ENCODE measurements around the gene RNF19B. TPM values are rescaled to one million over a fixed set of nuclear protein-coding genes. Genes with fewer than 3 reads are reported as not detected.

The RNF19B gene
- total RNA-seq, 1 donor from 2014 or later: 34.3 TPM

- no peak overlapping the region for H3K4me3 ChIP-seq
- DNase-seq (no peak), ATAC-seq (no peak)
- peaks cover 4% of the 10 kb centered on the region for H3K4me1 ChIP-seq
- H3K36me3 ChIP-seq: no peaks in the 10 kb centered on the region
- peaks cover 10% of the 10 kb centered on the region for H3K27me3 ChIP-seq
- intact Hi-C loops (cut with DNase I): no loop called here
- TF ChIP-seq CTCF (IDR thresholded peaks at IDR 0.05): no peak
- H3K27ac ChIP-seq: no peak overlapping the region
- no peaks in the 10 kb centered on the region for H3K9me3 ChIP-seq
Observed at GRCh38 chr1:32904797-32905196, 59.8 kb downstream of the RNF19B start.

- Histone ChIP-seq H3K27ac (no peak overlapping the region), H3K36me3 (no peaks in the 10 kb centered on the region), H3K27me3 (peaks cover 10% of the 10 kb centered on the region), H3K4me1 (peaks cover 4% of the 10 kb centered on the region), H3K9me3 (no peaks in the 10 kb centered on the region), H3K4me3 (no peak overlapping the region)
- no peak for ATAC-seq
- intact Hi-C loops (cut with DNase I): no loop called here
- peak; percentile 37 for DNase-seq
- TF ChIP-seq CTCF (IDR thresholded peaks at IDR 0.05): no peak
Observed at GRCh38 chr1:32903991-32904785, 60.4 kb downstream of the RNF19B start.

- Histone ChIP-seq H3K36me3 (no peaks in the 10 kb centered on the region), H3K4me1 (peaks cover 4% of the 10 kb centered on the region), H3K27me3 (peaks cover 10% of the 10 kb centered on the region), H3K9me3 (no peaks in the 10 kb centered on the region), H3K4me3 (no peak overlapping the region), H3K27ac (no peak overlapping the region)
- no peak for TF ChIP-seq CTCF (IDR thresholded peaks at IDR 0.05)
- peak; percentile 58 for DNase-seq
- no peak for ATAC-seq
- intact Hi-C loops (cut with DNase I): no loop called here
Observed at GRCh38 chr1:32902535-32902920, 62.1 kb downstream of the RNF19B start.

DNA sequence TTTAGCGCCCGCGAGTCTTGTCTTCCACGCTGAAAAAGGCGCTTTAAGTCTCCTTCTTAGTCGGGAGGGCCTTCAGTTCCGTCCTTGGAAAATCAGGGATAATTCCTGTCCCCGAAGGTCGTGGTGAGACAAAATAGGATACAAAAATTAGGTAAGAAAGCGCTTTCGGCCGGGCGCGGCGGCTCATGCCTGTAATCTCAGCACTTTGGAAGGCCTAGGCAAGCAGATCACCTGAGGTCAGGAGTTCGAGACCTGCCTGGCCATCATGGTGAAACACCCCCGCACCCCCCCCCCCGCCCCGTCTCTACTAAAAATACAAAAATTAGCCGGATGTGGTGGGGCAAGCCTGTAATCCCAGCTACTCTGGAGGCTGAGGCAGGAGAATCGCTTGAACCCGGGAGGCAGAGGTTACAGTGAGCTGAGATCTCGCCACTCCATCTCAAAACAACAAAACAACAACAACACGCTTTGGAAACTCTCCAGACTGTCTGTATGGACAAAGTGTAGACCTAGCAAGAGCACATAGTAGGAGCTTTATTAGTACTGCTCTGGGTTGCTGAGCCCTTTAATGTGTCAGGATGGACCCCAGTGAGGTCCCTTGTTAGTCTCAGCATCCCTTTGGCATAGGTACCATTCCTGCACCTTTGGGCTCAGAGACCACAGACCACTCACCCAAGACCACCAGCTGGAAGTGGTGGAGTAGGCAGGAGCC is 62.6 kb downstream of the RNF19B start:
- peaks cover 4% of the 10 kb centered on the region for H3K4me1 ChIP-seq
- peak overlapping the region; percentile 58 for H3K4me3 ChIP-seq
- DNase-seq (peak; percentile 54), ATAC-seq (no peak)
- peaks cover 10% of the 10 kb centered on the region for H3K27me3 ChIP-seq
- TF ChIP-seq CTCF (IDR thresholded peaks at IDR 0.05): no peak
- no peak overlapping the region for H3K27ac ChIP-seq
- no peaks in the 10 kb centered on the region for H3K9me3 ChIP-seq
- intact Hi-C loops (cut with DNase I): no loop called here
- no peaks in the 10 kb centered on the region for H3K36me3 ChIP-seq

DNA sequence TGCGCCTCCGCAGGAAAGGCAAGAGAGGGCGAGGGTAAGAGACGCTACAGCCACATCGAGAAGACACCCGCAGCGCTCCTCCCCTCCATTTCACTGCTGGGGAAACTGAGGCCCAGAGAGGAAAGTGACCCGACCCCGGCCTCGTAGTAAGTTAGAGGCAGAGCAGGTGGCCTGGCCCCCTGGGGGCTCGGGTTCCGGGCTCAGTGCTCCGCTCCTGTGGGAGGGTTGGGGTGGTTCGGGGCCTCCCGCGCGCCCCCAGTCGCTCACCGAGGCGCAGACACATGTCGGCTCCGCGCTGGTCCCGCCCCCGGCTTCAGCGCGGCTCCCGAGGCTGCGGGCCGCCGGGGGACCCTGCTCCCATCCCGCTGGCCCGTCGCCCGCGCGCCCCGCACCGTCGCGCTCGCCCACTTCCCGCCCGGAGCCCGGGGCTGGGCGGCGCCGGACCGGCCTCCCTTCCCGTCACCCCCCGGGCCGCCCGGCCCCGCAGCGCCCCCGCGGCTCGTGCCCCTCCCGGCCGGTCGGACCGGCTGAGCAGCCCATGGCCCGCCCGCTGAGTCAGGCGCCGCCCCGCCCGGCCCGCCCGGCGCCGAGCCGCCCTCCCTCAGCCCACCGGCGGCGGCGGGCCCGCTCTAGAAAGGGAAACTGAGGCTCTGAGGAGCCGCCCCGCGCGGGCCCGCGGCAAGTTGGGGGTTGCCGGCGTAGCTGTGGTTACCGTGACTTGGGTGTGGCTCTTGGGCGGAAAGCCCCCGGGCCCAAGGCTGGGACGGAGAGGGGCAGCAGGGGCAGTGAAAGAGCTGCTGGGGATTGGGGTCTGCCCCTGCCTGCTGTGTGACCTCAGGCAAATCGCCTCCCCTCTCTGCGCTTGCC is 63.4 kb downstream of the RNF19B start, which contains the start of gene TMEM54:
Gene TMEM54, minus strand, starts transcription at position 434 of the 867 bp plus-strand sequence. Its CDS starts 151 bp downstream, at position 283.
- peak; percentile 91 for ATAC-seq
- no peaks in the 10 kb centered on the region for H3K9me3 ChIP-seq
- no peak for TF ChIP-seq CTCF (IDR thresholded peaks at IDR 0.05)
- peak within 1 kb of the TSS; percentile 60 for H3K4me3 ChIP-seq
- peaks cover 10% of the 10 kb centered on the region for H3K27me3 ChIP-seq
- peaks cover 4% of the 10 kb centered on the region for H3K4me1 ChIP-seq
- intact Hi-C loops (cut with DNase I): no loop called here
- no peak within 1 kb of the TSS for H3K27ac ChIP-seq
- no peaks in the 10 kb centered on the region for H3K36me3 ChIP-seq
- DNase-seq: peak; percentile 87

Data from upper lobe of right lung (tissue), 1 donor.